ENCODE data around the gene ATXN1. TPM values are rescaled to one million over a fixed set of nuclear protein-coding genes. Genes with fewer than 3 reads are reported as not detected.

ATXN1 gene
- total RNA-seq, 1 experiment from 2014 or later, result 16.5 TPM

- ChIA-PET POLR2A (no interaction called here), CTCF (no interaction called here)
- Mint-ChIP-seq H3K9me3 (ENCODE audit: unreplicated experiment) (peaks cover 7% of the 10 kb centered on the region), H3K4me3 (ENCODE audit: unreplicated experiment) (no peak overlapping the region), H3K36me3 (ENCODE audit: insufficient read depth, unreplicated experiment) (no peaks in the 10 kb centered on the region), H3K4me1 (ENCODE audit: insufficient read depth, unreplicated experiment) (no peaks in the 10 kb centered on the region), H3K27ac (ENCODE audit: low read depth, unreplicated experiment) (no peak overlapping the region), H3K27me3 (ENCODE audit: insufficient read depth, unreplicated experiment) (no peaks in the 10 kb centered on the region)
- BruUV-seq (replicated peaks), result no TSS peak
- TF ChIP-seq CTCF (IDR thresholded peaks at IDR 0.05; ENCODE audit: unreplicated experiment), result no peak
- intact Hi-C loops (cut with micrococcal nuclease), result no loop called here
- no peak for DNase-seq (ENCODE audit: unreplicated experiment)
Observed at GRCh38 chr6:16555550-16555949, 205.7 kb downstream of the ATXN1 start.

DNA sequence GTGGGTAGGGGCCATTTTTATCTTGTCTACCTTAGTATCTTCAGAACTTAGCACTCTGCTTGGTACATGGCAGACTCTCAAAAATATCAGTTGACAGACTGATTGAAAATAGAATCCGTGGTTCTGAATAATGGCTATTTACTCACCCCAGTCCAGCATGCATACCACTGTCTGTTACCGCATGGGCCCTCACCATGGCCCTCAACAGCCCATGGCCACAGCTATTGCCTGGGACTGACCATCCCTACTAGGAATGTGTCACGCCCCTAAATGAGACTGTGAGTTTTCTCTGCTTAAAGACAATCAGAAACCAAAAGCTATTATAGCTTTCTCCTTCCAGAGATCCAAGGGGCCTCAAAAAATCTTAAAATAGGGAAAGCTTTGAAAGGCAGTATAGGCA lies 207.7 kb downstream of the ATXN1 start:
- H3K9me3 Mint-ChIP-seq (ENCODE audit: unreplicated experiment), result peaks cover 7% of the 10 kb centered on the region
- no peak overlapping the region for H3K27ac Mint-ChIP-seq (ENCODE audit: low read depth, unreplicated experiment)
- no peaks in the 10 kb centered on the region for H3K36me3 Mint-ChIP-seq (ENCODE audit: insufficient read depth, unreplicated experiment)
- H3K4me3 Mint-ChIP-seq (ENCODE audit: unreplicated experiment), result no peak overlapping the region
- ChIA-PET CTCF (interaction anchor here (0.6 kb wide), 1 partner anchor 210 kb away, joined by 3 read pairs; no protein-coding TSS in a partner anchor), POLR2A (no interaction called here)
- DNase-seq (ENCODE audit: unreplicated experiment), result no peak
- no peaks in the 10 kb centered on the region for H3K27me3 Mint-ChIP-seq (ENCODE audit: insufficient read depth, unreplicated experiment)
- no peak for TF ChIP-seq CTCF (IDR thresholded peaks at IDR 0.05; ENCODE audit: unreplicated experiment)
- intact Hi-C loops (cut with micrococcal nuclease), result no loop called here
- no TSS peak for BruUV-seq (replicated peaks)
- H3K4me1 Mint-ChIP-seq (ENCODE audit: insufficient read depth, unreplicated experiment), result peaks cover 5% of the 10 kb centered on the region

DNA sequence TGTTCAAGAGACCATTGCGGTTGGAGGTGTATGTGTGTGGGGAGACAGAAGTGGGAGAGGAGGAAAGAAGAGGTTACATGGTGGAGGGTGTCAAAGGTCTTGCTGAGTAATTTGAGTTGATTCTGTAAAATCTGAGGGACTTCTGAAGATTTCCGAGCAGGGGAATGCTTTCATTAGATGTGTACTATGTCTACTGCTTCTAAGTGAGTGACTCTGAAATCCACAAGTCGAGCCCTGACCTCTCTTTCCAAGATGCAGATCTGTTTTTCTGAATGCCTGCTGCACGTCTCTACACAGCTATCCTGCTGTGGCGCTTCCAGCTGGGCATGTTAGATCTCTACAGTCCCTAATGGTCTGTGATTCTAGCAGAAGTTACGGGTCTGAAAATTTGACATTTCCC lies 209.8 kb downstream of the ATXN1 start:
- Mint-ChIP-seq H3K9me3 (ENCODE audit: unreplicated experiment) (peaks cover 7% of the 10 kb centered on the region), H3K27me3 (ENCODE audit: insufficient read depth, unreplicated experiment) (no peaks in the 10 kb centered on the region), H3K4me3 (ENCODE audit: unreplicated experiment) (no peak overlapping the region), H3K27ac (ENCODE audit: low read depth, unreplicated experiment) (no peak overlapping the region), H3K4me1 (ENCODE audit: insufficient read depth, unreplicated experiment) (peaks cover 9% of the 10 kb centered on the region), H3K36me3 (ENCODE audit: insufficient read depth, unreplicated experiment) (no peaks in the 10 kb centered on the region)
- BruUV-seq (replicated peaks), result no TSS peak
- POLR2A ChIA-PET, result interaction anchor here (0.7 kb wide), 1 partner anchor 20 kb away, joined by 3 read pairs; no protein-coding TSS in a partner anchor
- DNase-seq (ENCODE audit: unreplicated experiment), result no peak
- CTCF ChIA-PET, result no interaction called here
- TF ChIP-seq CTCF (IDR thresholded peaks at IDR 0.05; ENCODE audit: unreplicated experiment), result no peak
- intact Hi-C loops (cut with micrococcal nuclease), result no loop called here

DNA sequence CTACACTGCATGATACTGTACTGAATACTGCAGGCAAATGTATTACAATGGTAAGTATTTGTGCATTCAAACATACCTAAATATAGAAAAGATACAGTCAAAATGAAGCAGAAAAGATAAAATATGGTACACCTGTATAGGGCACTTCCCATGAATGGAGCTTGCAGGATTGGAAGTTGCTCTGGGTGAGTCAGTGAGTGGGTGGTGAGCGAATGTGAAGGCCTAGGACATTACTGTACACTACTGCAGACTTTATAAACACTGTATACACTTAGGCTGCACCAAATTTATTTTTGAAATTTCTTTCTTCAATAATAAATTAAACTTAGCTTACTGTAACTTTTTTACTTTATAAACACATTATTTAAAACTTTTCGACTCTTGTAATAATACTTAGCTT lies 213.1 kb downstream of the ATXN1 start:
- DNase-seq (ENCODE audit: unreplicated experiment), result peak; percentile 14
- no peaks in the 10 kb centered on the region for H3K36me3 Mint-ChIP-seq (ENCODE audit: insufficient read depth, unreplicated experiment)
- no peak for TF ChIP-seq CTCF (IDR thresholded peaks at IDR 0.05; ENCODE audit: unreplicated experiment)
- POLR2A ChIA-PET, result interaction anchor here (1.0 kb wide), 1 partner anchor 19 kb away, joined by 3 read pairs; no protein-coding TSS in a partner anchor
- H3K4me3 Mint-ChIP-seq (ENCODE audit: unreplicated experiment), result no peak overlapping the region
- H3K4me1 Mint-ChIP-seq (ENCODE audit: insufficient read depth, unreplicated experiment), result peaks cover 9% of the 10 kb centered on the region
- no peak overlapping the region for H3K27ac Mint-ChIP-seq (ENCODE audit: low read depth, unreplicated experiment)
- no peaks in the 10 kb centered on the region for H3K9me3 Mint-ChIP-seq (ENCODE audit: unreplicated experiment)
- CTCF ChIA-PET, result interaction anchor here (0.6 to 0.9 kb wide), 2 partner anchors 231 to 517 kb away, joined by 3 read pairs; no protein-coding TSS in a partner anchor
- intact Hi-C loops (cut with micrococcal nuclease), result no loop called here
- H3K27me3 Mint-ChIP-seq (ENCODE audit: insufficient read depth, unreplicated experiment), result no peaks in the 10 kb centered on the region
- no TSS peak for BruUV-seq (replicated peaks)
